Measurements from ENCODE around the gene KLF7. TPM values are rescaled to one million over a fixed set of nuclear protein-coding genes. Genes with fewer than 3 reads are reported as not detected.

KLF7 gene
- polyA plus RNA-seq, 3 donors: 9.4 to 40.7 (median 10.3) TPM

- Histone ChIP-seq H3K4me3 (replicated peaks in 1 of 3; ENCODE audit: low read depth in 2 of 3, low read length in 3 of 3) (no peak overlapping the region), H3K9ac (ENCODE audit: insufficient read depth, low read length, poor library complexity, severe bottlenecking) (no peak overlapping the region), H4K20me1 (ENCODE audit: insufficient read depth, low read length) (no peaks in the 10 kb centered on the region), H3K27me3 (ENCODE audit: control insufficient read depth in 2 of 2, insufficient read depth in 2 of 2, low read length in 2 of 2) (no peaks in the 10 kb centered on the region), H3K79me2 (ENCODE audit: insufficient read depth, low read length) (no peaks in the 10 kb centered on the region), H3K4me1 (ENCODE audit: control insufficient read depth in 1 of 2, insufficient read depth in 2 of 2, low read length in 2 of 2) (peaks cover 0 to 1% of the 10 kb centered on the region in 2 donors), H3K27ac (ENCODE audit: low read depth in 1 of 2, low read length in 2 of 2) (no peak overlapping the region), H3K4me2 (replicated peaks; ENCODE audit: extremely low read depth, low read length, poor library complexity, severe bottlenecking) (no peak overlapping the region), H2AFZ (ENCODE audit: insufficient read depth, low read depth, low read length, poor library complexity, severe bottlenecking) (no peak overlapping the region), H3K9me3 (replicated peaks in 1 of 2; ENCODE audit: control insufficient read depth in 1 of 2, insufficient read depth in 1 of 2, low read length in 2 of 2) (no peaks in the 10 kb centered on the region), H3K36me3 (replicated peaks in 1 of 2; ENCODE audit: control insufficient read depth in 1 of 2, insufficient read depth in 2 of 2, low read length in 2 of 2) (no peaks in the 10 kb centered on the region)
- no peak overlapping the region for H3K27ac Mint-ChIP-seq
- TF ChIP-seq CTCF (IDR thresholded peaks at IDR 0.05): no peak
- no peak overlapping the region for H3K4me3 Mint-ChIP-seq
- H3K27me3 Mint-ChIP-seq (ENCODE audit: low read depth in 3 of 3): peaks cover 0 to 7% (median 3%) of the 10 kb centered on the region in 3 donors
- WGBS (ENCODE audit: insufficient coverage): no CpG with 5 or more reads among the region's 1 CpG
- H3K36me3 Mint-ChIP-seq: no peaks in the 10 kb centered on the region
- DNase-seq: no peak
- intact Hi-C loops (cut with micrococcal nuclease): no loop called here
- H3K9me3 Mint-ChIP-seq: peaks cover 0 to 1% (median 0%) of the 10 kb centered on the region in 7 donors
- peaks cover under 1% of the 10 kb centered on the region for H3K4me1 Mint-ChIP-seq
Observed at GRCh38 chr2:207061181-207061580, 104.6 kb downstream of the KLF7 start.

- Mint-ChIP-seq H3K4me3 (no peak overlapping the region), H3K27me3 (ENCODE audit: low read depth in 3 of 3) (peaks cover 1 to 2% (median 2%) of the 10 kb centered on the region in 3 donors), H3K9me3 (peaks cover 0 to 3% (median 0%) of the 10 kb centered on the region in 7 donors), H3K27ac (no peak overlapping the region), H3K4me1 (peaks cover 13% of the 10 kb centered on the region), H3K36me3 (no peaks in the 10 kb centered on the region)
- TF ChIP-seq CTCF (IDR thresholded peaks at IDR 0.05): no peak
- intact Hi-C loops (cut with micrococcal nuclease): no loop called here
- H3K36me3 ChIP-seq (replicated peaks in 1 of 2; ENCODE audit: control insufficient read depth in 1 of 2, insufficient read depth in 2 of 2, low read length in 2 of 2): no peaks in the 10 kb centered on the region
- peaks cover 7 to 14% of the 10 kb centered on the region in 2 donors for H3K4me1 ChIP-seq (ENCODE audit: control insufficient read depth in 1 of 2, insufficient read depth in 2 of 2, low read length in 2 of 2)
- H3K27me3 ChIP-seq (ENCODE audit: control insufficient read depth in 2 of 2, insufficient read depth in 2 of 2, low read length in 2 of 2): no peaks in the 10 kb centered on the region
- H3K27ac ChIP-seq (ENCODE audit: low read depth in 1 of 2, low read length in 2 of 2): no peak overlapping the region
- H3K9me3 ChIP-seq (replicated peaks in 1 of 2; ENCODE audit: control insufficient read depth in 1 of 2, insufficient read depth in 1 of 2, low read length in 2 of 2): no peaks in the 10 kb centered on the region
- WGBS (ENCODE audit: insufficient coverage): 100% methylated on average over 3 of the region's 6 CpGs
- H3K9ac ChIP-seq (ENCODE audit: insufficient read depth, low read length, poor library complexity, severe bottlenecking): no peak overlapping the region
- no peaks in the 10 kb centered on the region for H3K79me2 ChIP-seq (ENCODE audit: insufficient read depth, low read length)
- DNase-seq: no peak
- H3K4me2 ChIP-seq (replicated peaks; ENCODE audit: extremely low read depth, low read length, poor library complexity, severe bottlenecking): no peak overlapping the region
- H3K4me3 ChIP-seq (replicated peaks in 1 of 3; ENCODE audit: low read depth in 2 of 3, low read length in 3 of 3): no peak overlapping the region
- H4K20me1 ChIP-seq (ENCODE audit: insufficient read depth, low read length): no peaks in the 10 kb centered on the region
- no peak overlapping the region for H2AFZ ChIP-seq (ENCODE audit: insufficient read depth, low read depth, low read length, poor library complexity, severe bottlenecking)
Observed at GRCh38 chr2:207055257-207055656, 110.5 kb downstream of the KLF7 start.

Measured in CD14-positive monocyte (primary cell).